Activated CD4-positive, alpha-beta T cell treated with anti-CD3 and anti-CD28 coated beads for 48 hours (primary cell): Measurements from ENCODE around the gene EYS.
"Not testable (repeated sequence)": the region's sequence is repeated elsewhere in the genome, so short reads cannot be mapped to it uniquely, and the experiment has no call there.

Experiments used
- DNase-seq: peaks from one replicate; pipeline ENCODE4 v3.0.0-alpha.2; 2020

Gene EYS

GRCh38 chr6:63744810-63745209 lies 1962.2 kb downstream of the EYS start:
- no peak for DNase-seq

- no peak for DNase-seq
Measured at GRCh38 chr6:63743691-63744090, 1963.3 kb downstream of the EYS start.

- DNase-seq: no peak
Measured at GRCh38 chr6:63742060-63742459, 1965.0 kb downstream of the EYS start.

- DNase-seq: no peak
Measured at GRCh38 chr6:63740709-63741108, 1966.3 kb downstream of the EYS start.

- no peak for DNase-seq
Measured at GRCh38 chr6:63739094-63739687, 1967.8 kb downstream of the EYS start.

- not testable (repeated sequence) for DNase-seq
Measured at GRCh38 chr6:63738190-63738589, 1968.8 kb downstream of the EYS start.

- no peak for DNase-seq
Measured at GRCh38 chr6:63734923-63735322, 1972.1 kb downstream of the EYS start.

GRCh38 chr6:63732336-63732735 lies 1974.7 kb downstream of the EYS start:
- DNase-seq: no peak

- DNase-seq: no peak
Measured at GRCh38 chr6:63731930-63732329, 1975.1 kb downstream of the EYS start.

- no peak for DNase-seq
Measured at GRCh38 chr6:63730311-63730710, 1976.7 kb downstream of the EYS start.

- no peak for DNase-seq
Measured at GRCh38 chr6:63724721-63725120, 1982.3 kb downstream of the EYS start.

GRCh38 chr6:63721181-63721580 lies 1985.8 kb downstream of the EYS start:
- DNase-seq: no peak

- DNase-seq: no peak
Measured at GRCh38 chr6:63716169-63716568, 1990.9 kb downstream of the EYS start.

- no peak for DNase-seq
Measured at GRCh38 chr6:63714091-63714490, 1992.9 kb downstream of the EYS start.

GRCh38 chr6:63713332-63713731 lies 1993.7 kb downstream of the EYS start:
- DNase-seq: no peak

GRCh38 chr6:63709148-63709547 lies 1997.9 kb downstream of the EYS start:
- no peak for DNase-seq

GRCh38 chr6:63708631-63709030 lies 1998.4 kb downstream of the EYS start:
- no peak for DNase-seq

GRCh38 chr6:63706630-63707029 lies 2000.4 kb downstream of the EYS start:
- no peak for DNase-seq

GRCh38 chr6:63705707-63706106 lies 2001.3 kb downstream of the EYS start:
- no peak for DNase-seq

GRCh38 chr6:63690221-63690620 lies 2016.8 kb downstream of the EYS start:
- DNase-seq: no peak

- DNase-seq: no peak
Measured at GRCh38 chr6:63689421-63689820, 2017.6 kb downstream of the EYS start.

- DNase-seq: no peak
Measured at GRCh38 chr6:63685446-63686379, 2021.3 kb downstream of the EYS start.

- DNase-seq: no peak
Measured at GRCh38 chr6:63683071-63683603, 2023.9 kb downstream of the EYS start.

GRCh38 chr6:63677282-63677681 lies 2029.7 kb downstream of the EYS start:
- no peak for DNase-seq
